OCI-LY1 (cell line): ENCODE data around the gene TNFRSF1A.

Experiments used
- CTCF ChIP-seq: fragments of 200-600 bp; sonication (generic), shearing (Covaris generic); IDR thresholded peaks from 2 replicates; pipeline ENCODE4 v1.5.1; 2017; ENCODE audit warnings: mild to moderate bottlenecking, antibody characterized with exemption, low read length, moderate library complexity, mixed read lengths
- EZH2 ChIP-seq: fragments of 200-600 bp; sonication (generic), shearing (Covaris generic); IDR thresholded peaks from 2 replicates; pipeline ENCODE4 v1.8.0; 2017; ENCODE audit warnings: borderline replicate concordance, mixed run types, mild to moderate bottlenecking, antibody characterized with exemption, low read length, moderate library complexity, mixed read lengths

DNA sequence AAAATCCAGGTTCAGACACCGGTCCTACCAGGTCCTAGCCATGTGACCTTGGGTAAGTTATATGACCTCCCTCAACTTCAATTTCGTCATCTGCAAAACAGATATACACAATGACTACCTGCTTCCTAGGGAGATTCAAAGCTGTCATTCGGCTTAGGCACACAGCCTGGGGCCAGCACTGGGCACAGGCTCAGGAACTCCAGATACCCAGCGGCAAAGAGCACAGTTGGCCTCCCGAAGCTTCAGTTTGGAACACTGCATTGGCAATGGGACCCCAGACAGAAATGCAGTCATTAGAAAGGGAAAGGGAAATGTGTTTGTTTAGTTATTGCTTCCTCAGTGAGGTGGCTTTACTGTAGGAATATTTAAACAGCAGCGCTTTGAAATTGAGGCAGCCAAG lies 20.0 kb downstream of the TNFRSF1A start:
- TF ChIP-seq EZH2 (no peak), CTCF (no peak)
